GM21360 (cell line): Measurements from ENCODE around the gene KPNB1.

ENCODE experiments used
- ATAC-seq: cut with Tn5 transposase; IDR thresholded peaks from one replicate; pipeline ENCODE4 v1.9.1; 2021; ENCODE audit warnings: mild to moderate bottlenecking, moderate library complexity; ENCODE audit not compliant: unreplicated experiment

The KPNB1 gene

GRCh38 chr17:47695429-47696376 lies 46.0 kb downstream of the KPNB1 start:
- no peak for ATAC-seq

- no peak for ATAC-seq
Observed at GRCh38 chr17:47696717-47697642, 47.3 kb downstream of the KPNB1 start.

GRCh38 chr17:47697906-47698711 lies 48.4 kb downstream of the KPNB1 start:
- ATAC-seq = no peak

- ATAC-seq = no peak
Observed at GRCh38 chr17:47698749-47699535, 49.2 kb downstream of the KPNB1 start.

GRCh38 chr17:47699536-47699840 lies 49.8 kb downstream of the KPNB1 start:
- ATAC-seq = no peak

GRCh38 chr17:47700471-47701449 lies 51.0 kb downstream of the KPNB1 start:
- no peak for ATAC-seq

GRCh38 chr17:47701608-47702007 lies 51.9 kb downstream of the KPNB1 start:
- ATAC-seq = no peak

GRCh38 chr17:47702391-47702995 lies 52.8 kb downstream of the KPNB1 start:
- ATAC-seq = no peak

GRCh38 chr17:47703191-47703591 lies 53.5 kb downstream of the KPNB1 start:
- ATAC-seq = no peak

GRCh38 chr17:47703671-47704070 lies 54.0 kb downstream of the KPNB1 start:
- ATAC-seq = no peak

- no peak for ATAC-seq
Observed at GRCh38 chr17:47704116-47704515, 54.4 kb downstream of the KPNB1 start.

- no peak for ATAC-seq
Observed at GRCh38 chr17:47704736-47705135, 55.0 kb downstream of the KPNB1 start.

GRCh38 chr17:47705536-47706530 lies 56.1 kb downstream of the KPNB1 start:
- ATAC-seq = no peak

- ATAC-seq = no peak
Observed at GRCh38 chr17:47707056-47707804, 57.5 kb downstream of the KPNB1 start.

- ATAC-seq = no peak
Observed at GRCh38 chr17:47707884-47708283, 58.2 kb downstream of the KPNB1 start.

- ATAC-seq = no peak
Observed at GRCh38 chr17:47708312-47708863, 58.7 kb downstream of the KPNB1 start.
